ENCODE data around the gene EMD.

The EMD gene

GRCh38 chrX:154355776-154356140 is 23.3 kb upstream of the EMD start:
- DNase-seq, result no peak

DNA sequence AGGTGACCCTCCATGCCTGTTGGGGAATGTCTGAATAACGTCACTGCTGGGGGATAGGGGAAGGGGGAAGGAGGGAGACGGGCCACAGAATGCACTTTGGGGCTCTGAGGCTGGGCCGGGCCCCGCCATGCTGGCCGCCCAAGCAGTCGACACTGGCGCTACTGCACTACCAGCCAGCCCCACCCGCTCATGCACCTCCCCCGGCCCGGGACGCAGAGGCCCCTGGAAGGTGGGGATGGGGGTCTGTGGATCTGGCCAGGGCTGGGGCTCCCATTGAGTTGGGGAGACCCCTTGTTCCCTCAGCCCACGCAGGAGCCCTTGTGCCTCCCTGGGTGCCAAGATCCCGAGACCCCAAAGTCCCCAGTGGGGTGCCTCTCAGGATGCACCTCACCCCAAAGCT is 22.5 kb upstream of the EMD start:
- no peak for DNase-seq

- no peak for DNase-seq
These were observed 21.9 kb upstream of the EMD start for GRCh38 chrX:154357205-154357604.

GRCh38 chrX:154358011-154358410 is 21.1 kb upstream of the EMD start:
- DNase-seq, result no peak

GRCh38 chrX:154358829-154359228 is 20.3 kb upstream of the EMD start:
- DNase-seq, result no peak

GRCh38 chrX:154359362-154360154 is 19.5 kb upstream of the EMD start:
- DNase-seq, result no peak

GRCh38 chrX:154360155-154360713 is 18.9 kb upstream of the EMD start:
- no peak for DNase-seq

DNA sequence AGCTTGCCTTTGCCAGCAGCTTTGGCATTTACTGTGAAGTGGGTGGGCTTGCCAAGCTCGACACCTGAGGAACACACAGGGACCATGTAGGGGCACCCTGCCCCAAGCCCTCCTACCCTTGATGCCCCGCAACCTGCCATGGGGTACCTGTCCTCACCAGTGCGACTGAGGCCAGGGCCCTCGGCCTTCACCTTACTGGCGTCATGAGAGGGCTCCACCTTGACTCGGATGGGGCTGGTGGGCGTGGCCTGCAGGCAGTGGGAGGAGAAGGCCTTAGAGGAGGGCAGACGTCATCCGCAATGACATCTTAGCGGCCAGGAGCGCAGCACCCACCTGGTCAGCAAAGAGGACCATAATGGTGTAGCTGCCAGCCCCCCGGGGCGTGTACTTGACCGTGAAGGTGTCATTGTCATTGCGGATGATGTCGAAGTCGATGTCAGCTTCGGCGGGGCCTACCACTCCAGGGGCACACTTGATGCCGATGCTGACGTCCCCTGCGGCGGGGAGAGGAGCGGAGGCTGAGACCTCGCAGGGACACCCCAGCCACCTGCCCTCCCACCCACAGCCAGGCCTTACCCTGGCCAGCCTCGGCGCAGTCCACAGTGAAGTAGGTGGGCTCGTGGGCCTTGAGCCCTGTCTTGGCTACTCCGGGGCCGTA is 16.9 kb upstream of the EMD start:
- DNase-seq, result no peak

- DNase-seq, result no peak
These were observed 15.2 kb upstream of the EMD start for GRCh38 chrX:154363706-154364439.

- DNase-seq, result no peak
These were observed 14.0 kb upstream of the EMD start for GRCh38 chrX:154365052-154365600.

DNA sequence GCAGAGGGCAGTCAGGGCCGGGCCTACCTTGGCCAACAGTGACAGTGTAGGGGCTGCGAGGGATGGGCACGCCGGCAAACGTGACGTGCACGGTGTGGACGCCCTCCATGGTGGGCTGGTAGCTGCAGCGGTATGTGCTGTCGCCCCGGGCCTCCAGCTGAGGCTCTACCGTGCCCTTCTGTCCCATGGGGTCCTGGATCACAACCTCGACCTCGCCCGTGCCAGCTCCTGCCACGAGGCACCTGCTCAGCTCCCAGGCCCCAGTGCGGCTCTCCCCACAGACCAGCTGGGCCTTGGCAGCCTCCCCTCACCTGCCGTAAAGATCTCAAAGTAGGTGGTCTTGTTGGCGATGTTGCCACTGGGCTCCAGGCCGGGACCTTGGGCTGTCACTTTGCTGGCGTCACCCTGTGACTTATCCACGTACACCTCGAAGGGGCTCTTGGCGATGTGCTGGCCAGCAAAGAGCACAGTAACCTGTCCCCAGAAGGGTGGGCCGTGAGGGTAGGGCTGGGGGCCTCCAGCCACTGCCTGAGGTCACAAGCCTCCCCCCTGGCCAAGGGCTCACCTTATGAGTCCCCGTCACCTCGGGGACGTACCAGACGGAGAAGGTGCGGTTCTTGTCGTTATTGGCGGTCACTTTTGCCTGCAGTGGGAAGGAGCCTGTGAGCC is 13.0 kb upstream of the EMD start:
- no peak for DNase-seq

- no peak for DNase-seq
These were observed 12.4 kb upstream of the EMD start for GRCh38 chrX:154366666-154367055.

DNA sequence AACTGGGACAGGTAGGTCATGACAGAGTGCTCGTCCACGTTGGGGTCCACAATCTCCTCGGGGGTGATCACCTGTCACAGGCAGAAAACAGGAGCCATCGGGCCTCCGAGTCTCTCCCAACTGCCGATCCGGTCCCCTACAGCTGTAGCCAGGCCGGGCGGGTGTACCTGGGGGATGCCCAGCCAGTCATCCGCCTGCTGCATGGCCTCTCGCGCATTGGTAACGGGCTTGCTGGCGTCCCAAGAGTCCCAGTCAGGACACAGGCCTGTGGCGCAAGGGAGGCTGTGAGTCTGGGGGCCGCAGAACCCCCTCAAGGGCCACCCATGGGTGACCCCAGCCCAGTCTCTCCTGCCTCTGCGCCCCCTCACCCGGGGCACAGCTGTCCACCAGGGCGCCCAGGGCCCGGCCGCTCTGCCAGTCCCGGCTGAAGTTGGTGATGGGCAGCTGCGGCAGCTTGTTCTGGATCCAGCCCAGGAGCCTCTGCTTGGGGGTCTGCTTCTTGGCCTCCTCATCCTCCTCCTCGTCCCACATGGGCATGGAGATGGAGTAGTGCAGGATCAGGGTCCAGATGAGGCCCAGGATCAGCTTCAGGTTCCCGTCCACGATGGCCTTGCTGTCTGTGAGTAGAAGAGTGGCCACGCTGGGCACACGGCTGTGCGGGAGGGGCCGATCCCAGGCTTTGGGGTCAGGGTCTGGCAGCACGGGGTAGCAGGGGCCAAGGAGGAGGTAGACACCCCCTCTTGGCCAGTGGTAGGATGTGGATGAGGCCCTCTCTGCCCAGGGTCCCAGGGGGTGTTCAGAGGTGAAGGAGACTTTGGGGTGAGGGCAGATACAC is 11.4 kb upstream of the EMD start:
- DNase-seq, result no peak

DNA sequence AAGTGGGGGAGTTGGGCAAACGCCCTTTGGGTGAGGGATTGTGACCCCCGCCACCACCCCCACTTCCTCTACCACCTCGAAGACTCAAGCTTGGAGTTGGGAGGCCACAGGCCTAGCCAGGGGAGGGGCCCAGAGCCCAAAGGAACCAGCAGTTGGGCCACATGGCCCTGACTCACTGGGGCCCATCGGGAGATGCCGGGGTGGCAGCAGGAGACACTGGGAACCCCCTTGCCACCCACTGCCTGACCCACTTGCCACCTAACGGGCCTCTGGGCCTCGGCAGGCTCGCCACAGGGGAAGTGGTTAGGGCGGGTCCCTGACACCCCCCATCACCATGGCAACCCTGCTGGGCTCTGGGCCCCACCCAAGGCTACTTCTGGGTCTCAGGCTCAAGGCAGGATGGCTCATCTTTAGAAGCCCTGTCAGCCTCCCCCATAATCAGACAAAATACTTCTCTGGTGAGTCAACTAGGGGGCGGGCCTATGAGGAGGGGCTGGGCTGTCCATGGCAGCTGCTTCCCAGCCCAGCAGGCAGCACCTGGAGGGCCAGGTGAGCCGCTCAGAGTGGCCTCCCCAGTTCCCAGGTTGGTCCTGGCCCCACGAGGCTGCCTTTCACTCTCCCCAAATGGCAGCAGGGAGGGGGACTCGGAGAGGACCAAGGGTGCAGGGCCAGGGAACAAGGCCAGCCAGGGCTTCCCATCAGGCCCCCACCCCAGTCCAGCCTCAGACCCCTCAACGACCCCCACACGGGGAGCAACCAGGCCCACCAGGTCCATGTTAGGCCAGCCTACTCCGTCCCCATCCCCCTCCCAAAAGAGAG is 10.3 kb upstream of the EMD start:
- peak; percentile 76 for DNase-seq

DNA sequence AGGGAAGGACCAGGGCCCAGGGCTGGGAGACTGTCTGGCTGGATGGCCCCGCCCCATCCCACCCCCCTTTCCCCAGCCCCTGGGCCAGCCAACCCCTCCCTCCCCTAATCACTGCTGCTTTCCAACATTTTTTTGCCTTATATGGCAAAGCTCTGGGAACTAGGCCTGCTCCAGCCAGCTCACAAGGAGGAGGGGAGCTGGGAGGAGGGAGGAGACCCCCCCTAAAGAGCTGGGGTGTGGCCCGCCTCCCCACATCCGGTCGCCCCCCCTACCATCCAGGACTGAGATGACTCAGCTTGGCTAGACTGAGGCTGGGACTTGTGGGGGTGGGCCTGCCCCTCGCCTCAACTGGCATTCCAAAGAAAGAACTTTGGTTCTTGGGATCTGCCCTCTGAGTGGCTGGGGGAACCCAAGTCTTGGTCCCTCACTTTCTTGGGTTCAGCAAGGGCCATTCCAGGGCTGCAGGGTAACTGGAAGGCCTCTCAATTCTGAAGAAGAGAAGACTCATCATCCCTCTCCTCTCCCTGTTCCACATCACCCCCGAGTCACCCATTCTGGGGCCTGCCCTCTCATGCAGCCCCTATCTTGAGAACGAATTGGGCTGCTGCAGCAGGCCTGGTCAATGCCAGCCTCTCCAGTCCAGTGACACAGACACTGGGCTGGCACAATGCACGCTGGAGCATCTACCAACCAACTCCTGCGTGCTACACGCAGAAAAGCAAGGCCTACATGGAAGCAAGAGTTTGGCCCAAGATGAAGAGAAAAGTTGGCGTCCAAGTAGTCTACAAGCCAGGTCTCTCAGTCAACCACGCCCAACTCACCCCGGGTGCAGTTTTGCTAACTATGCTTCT is 9.4 kb upstream of the EMD start:
- DNase-seq, result peak; percentile 90

DNA sequence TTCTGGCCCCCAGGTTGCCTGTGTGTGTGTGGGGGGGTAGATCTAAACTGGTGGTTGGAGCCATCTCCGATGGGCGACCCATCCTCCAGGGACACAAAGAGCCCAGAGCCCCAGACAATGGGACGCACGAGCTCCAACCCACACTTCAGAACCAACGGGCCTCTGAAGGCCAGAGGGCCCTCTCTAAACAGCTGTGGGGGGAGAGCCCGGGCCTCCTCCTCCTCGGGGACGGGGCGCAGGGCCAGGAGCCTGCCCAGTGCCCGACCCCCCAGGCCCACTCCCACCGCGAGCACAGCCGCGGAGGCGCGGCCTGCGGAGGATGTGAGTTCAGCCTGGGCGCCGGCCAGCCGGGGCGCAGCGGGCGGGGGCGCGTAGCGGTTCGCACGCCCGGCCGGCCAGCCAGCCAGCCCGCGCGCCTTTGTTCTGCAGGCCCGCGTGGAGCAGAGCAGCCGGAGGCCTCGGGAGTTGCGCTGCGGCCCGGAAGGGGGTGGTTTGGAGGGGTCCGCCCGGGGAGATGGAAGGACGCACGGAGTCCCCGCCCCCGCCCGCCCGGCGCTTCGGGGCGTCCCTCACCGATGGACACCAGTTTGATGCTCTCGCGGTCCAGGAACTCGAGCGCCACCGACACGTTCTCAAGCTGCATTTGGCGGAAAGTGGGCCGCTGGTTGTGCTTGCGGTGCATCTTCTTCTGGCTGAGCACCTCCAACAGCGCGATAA is 8.6 kb upstream of the EMD start:
- peak; percentile 62 for DNase-seq

- peak; percentile 94 for DNase-seq
These were observed 7.9 kb upstream of the EMD start for GRCh38 chrX:154371017-154371788.

DNA sequence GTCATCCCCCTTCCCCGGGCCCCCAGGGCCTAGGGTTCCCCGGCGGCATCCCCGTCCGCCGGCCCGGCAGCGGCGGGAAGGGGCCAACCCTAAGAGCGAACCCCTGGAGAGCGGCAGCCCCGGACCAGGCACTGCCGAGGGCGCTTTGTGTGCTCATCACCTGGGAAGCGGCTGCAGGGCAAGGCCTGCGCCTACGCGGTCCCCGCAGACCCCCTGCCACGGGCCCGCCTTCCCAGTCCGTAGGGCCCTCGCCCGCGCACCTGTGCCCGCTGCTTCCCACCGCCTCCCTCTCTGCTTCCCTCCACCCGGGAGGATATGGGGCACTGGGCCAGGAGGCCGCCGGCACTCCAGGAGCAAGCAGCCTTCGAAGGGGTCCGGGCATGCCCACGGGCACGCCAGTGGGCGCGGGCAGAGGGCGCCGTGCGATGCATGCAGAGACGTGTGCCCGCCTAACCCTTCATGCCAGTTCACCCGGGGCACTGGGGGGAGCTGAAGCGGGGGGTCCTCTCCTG is 7.2 kb upstream of the EMD start:
- no peak for DNase-seq

Measured in left hindlimb (tissue), 1 donor.